WTC11 (cell line): Measurements from ENCODE around the gene PAN3. TPM values are rescaled to one million over a fixed set of nuclear protein-coding genes. Genes with fewer than 3 reads are reported as not detected.

Source experiments
- ATAC-seq: fragments of 200-7000 bp; cut with Tn5 transposase; 2 replicates; pipeline ENCODE4 v1.10.0; 2021; ENCODE audit warnings: mild to moderate bottlenecking, moderate library complexity
- CTCF ChIA-PET: fragments of 300-600 bp; sonication (Branson Sonifier 250); formaldehyde crosslinking; loops from one replicate; lab custom pipeline; 2021; ENCODE audit warnings: antibody characterized with exemption; lab: Charles Lee
- POLR2A ChIA-PET: fragments of 350-600 bp; sonication (Branson Sonifier 250); formaldehyde crosslinking; loops from one replicate; lab custom pipeline; 2021; ENCODE audit warnings: antibody characterized with exemption; lab: Charles Lee
- DNase-seq: peaks from one replicate; pipeline ENCODE4 v3.0.0; 2021; ENCODE audit warnings: low spot score
- H3K27ac Mint-ChIP-seq: 2 replicates; pipeline ENCODE4 v1.8.0; 2021; ENCODE audit warnings: mixed read lengths
- H3K27me3 Mint-ChIP-seq: 2 replicates; pipeline ENCODE4 v1.8.0; 2021; ENCODE audit warnings: low read depth, mild to moderate bottlenecking, moderate library complexity, mixed read lengths
- H3K36me3 Mint-ChIP-seq: 2 replicates; pipeline ENCODE4 v1.8.0; 2021; ENCODE audit warnings: mixed read lengths
- H3K4me1 Mint-ChIP-seq: 2 replicates; pipeline ENCODE4 v1.8.0; 2022; ENCODE audit warnings: mixed read lengths
- H3K4me3 Mint-ChIP-seq: 2 replicates; pipeline ENCODE4 v1.8.0; 2021; ENCODE audit warnings: mild to moderate bottlenecking, moderate library complexity, mixed read lengths
- H3K9me3 Mint-ChIP-seq: 2 replicates; pipeline ENCODE4 v1.8.0; 2021; ENCODE audit warnings: mixed read lengths
- FOXK1 ChIP-seq: sonication (generic); formaldehyde crosslinking; IDR thresholded peaks from 2 replicates; pipeline ENCODE4 v1.8.0; 2022; ENCODE audit warnings: mild to moderate bottlenecking, moderate library complexity, missing genetic modification reagents
- FOXP1 ChIP-seq: sonication (generic); formaldehyde crosslinking; IDR thresholded peaks from 2 replicates; pipeline ENCODE4 v1.8.0; 2022; ENCODE audit warnings: missing genetic modification reagents, mild to moderate bottlenecking, moderate library complexity, borderline replicate concordance
- GABPB1 ChIP-seq: sonication (generic); formaldehyde crosslinking; IDR thresholded peaks from 2 replicates; pipeline ENCODE4 v1.8.1; 2023; ENCODE audit warnings: mild to moderate bottlenecking, missing genetic modification reagents
- GRHL2 ChIP-seq: fragments of 250-450 bp; sonication (Bioruptor Pico); IDR thresholded peaks from 2 replicates; pipeline ENCODE4 v1.8.0; 2022; ENCODE audit warnings: mild to moderate bottlenecking, moderate library complexity; ENCODE audit not compliant: insufficient replicate concordance, severe bottlenecking
- GTF2I ChIP-seq: fragments of 250-450 bp; sonication (Bioruptor Pico); conservative IDR thresholded peaks from 2 replicates; pipeline ENCODE4 v1.4.0; 2021; ENCODE audit warnings: mild to moderate bottlenecking
- NR2C2 ChIP-seq: sonication (generic); formaldehyde crosslinking; IDR thresholded peaks from 2 replicates; pipeline ENCODE4 v1.8.0; 2022; ENCODE audit warnings: mild to moderate bottlenecking, missing genetic modification reagents
- ZBTB21 ChIP-seq: sonication (generic); formaldehyde crosslinking; IDR thresholded peaks from 2 replicates; pipeline ENCODE4 v1.8.1; 2023; ENCODE audit warnings: mild to moderate bottlenecking, missing genetic modification reagents, borderline replicate concordance
- ZNF219 ChIP-seq: sonication (generic); formaldehyde crosslinking; IDR thresholded peaks from 2 replicates; pipeline ENCODE4 v1.8.0; 2023; ENCODE audit warnings: missing genetic modification reagents, mild to moderate bottlenecking, borderline replicate concordance
- ZNF671 ChIP-seq: fragments of 250-450 bp; sonication (Bioruptor Pico); IDR thresholded peaks from 2 replicates; pipeline ENCODE4 v1.8.0; 2021; ENCODE audit warnings: mild to moderate bottlenecking
- total RNA-seq: library from RNA; stranded (reverse); gene quantifications from 3 replicates; pipeline ENCODE4 v1.2.3, GENCODE V29; 2021
- TF ChIP-seq, protein P1 (sequence below): sonication (generic); formaldehyde crosslinking; IDR thresholded peaks from 2 replicates; pipeline ENCODE4 v1.8.0; 2022; ENCODE audit warnings: mild to moderate bottlenecking, missing genetic modification reagents
- TF ChIP-seq, protein P2 (sequence below): sonication (generic); formaldehyde crosslinking; IDR thresholded peaks from 2 replicates; pipeline ENCODE4 v1.8.1; 2023; ENCODE audit warnings: mild to moderate bottlenecking, missing genetic modification reagents
- TF ChIP-seq, protein P3 (sequence below): sonication (generic); formaldehyde crosslinking; IDR thresholded peaks from 2 replicates; pipeline ENCODE4 v1.8.1; 2022; ENCODE audit warnings: mild to moderate bottlenecking, moderate library complexity, missing genetic modification reagents
- TF ChIP-seq, protein P4 (sequence below): sonication (generic); formaldehyde crosslinking; IDR thresholded peaks from 2 replicates; pipeline ENCODE4 v1.8.0; 2022; ENCODE audit warnings: mild to moderate bottlenecking, missing genetic modification reagents
- TF ChIP-seq, protein P5 (sequence below): sonication (generic); formaldehyde crosslinking; IDR thresholded peaks from 2 replicates; pipeline ENCODE4 v1.8.1; 2023; ENCODE audit warnings: mild to moderate bottlenecking, missing genetic modification reagents, moderate library complexity
- TF ChIP-seq, protein P6 (sequence below): sonication (generic); formaldehyde crosslinking; IDR thresholded peaks from 2 replicates; pipeline ENCODE4 v1.8.1; 2022; ENCODE audit warnings: low read depth, mild to moderate bottlenecking, moderate library complexity, missing genetic modification reagents, borderline replicate concordance
- TF ChIP-seq, protein P7 (sequence below): sonication (generic); formaldehyde crosslinking; IDR thresholded peaks from 2 replicates; pipeline ENCODE4 v1.8.0; 2023; ENCODE audit warnings: missing genetic modification reagents
- TF ChIP-seq, protein P8 (sequence below): fragments of 250-450 bp; sonication (Bioruptor Pico); IDR thresholded peaks from 2 replicates; pipeline ENCODE4 v1.9.0; 2021; ENCODE audit warnings: mild to moderate bottlenecking, borderline replicate concordance
- TF ChIP-seq, protein P9 (sequence below): fragments of 250-450 bp; sonication (Bioruptor Pico); IDR thresholded peaks from 2 replicates; pipeline ENCODE4 v1.9.0; 2021; ENCODE audit warnings: moderate library complexity, mild to moderate bottlenecking, inconsistent platforms, borderline replicate concordance
- TF ChIP-seq, protein P10 (sequence below): fragments of 250-450 bp; sonication (Bioruptor Pico); IDR thresholded peaks from 2 replicates; pipeline ENCODE4 v2.1.2; 2022; ENCODE audit warnings: mild to moderate bottlenecking, moderate library complexity

The PAN3 gene
- total RNA-seq, 1 experiment from 2014 or later, result 37.8 TPM

DNA sequence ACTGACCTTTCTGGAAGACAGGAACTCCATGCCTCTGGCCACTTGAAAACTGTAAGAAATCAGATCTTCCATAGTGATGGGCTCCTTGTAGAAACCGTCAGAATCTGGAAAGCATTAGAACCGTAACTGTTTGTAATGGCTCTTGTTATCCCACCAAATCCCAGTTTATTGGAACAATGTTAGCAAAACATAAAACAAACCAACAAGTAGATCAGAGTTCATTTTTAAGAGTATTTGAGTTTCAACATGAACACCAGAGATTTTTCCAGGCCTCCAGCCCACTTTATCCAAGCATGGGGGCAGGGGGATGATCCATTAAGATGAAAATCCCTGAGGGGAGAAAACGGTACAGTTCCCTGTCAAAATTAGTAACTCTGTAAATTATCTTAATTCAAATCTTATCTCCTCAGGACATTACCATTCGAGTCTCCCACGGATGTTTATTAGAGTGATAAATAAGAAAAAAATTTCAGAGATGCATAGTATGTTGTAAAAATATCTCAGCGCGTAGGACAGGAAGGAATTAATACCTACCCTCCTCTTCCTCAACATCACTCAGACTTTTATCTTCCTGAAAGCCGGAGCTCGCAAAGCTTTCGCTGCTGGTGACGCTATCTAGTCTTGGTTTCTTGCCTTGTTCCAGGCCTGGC, 184.0 kb downstream of the PAN3 start:
- TF ChIP-seq FOXP1 (CRISPR knock-in tag) (no peak), GABPB1 (CRISPR knock-in tag) (no peak), ZNF671 (no peak), GRHL2 (CRISPR knock-in tag) (no peak), ZNF219 (CRISPR knock-in tag) (no peak), NR2C2 (CRISPR knock-in tag) (no peak), FOXK1 (CRISPR knock-in tag) (no peak), ZBTB21 (CRISPR knock-in tag) (no peak), GTF2I (no peak)
- TF ChIP-seq, protein P1, sequence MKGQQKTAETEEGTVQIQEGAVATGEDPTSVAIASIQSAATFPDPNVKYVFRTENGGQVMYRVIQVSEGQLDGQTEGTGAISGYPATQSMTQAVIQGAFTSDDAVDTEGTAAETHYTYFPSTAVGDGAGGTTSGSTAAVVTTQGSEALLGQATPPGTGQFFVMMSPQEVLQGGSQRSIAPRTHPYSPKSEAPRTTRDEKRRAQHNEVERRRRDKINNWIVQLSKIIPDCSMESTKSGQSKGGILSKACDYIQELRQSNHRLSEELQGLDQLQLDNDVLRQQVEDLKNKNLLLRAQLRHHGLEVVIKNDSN (CRISPR knock-in tag), result no peak
- TF ChIP-seq, protein P2, sequence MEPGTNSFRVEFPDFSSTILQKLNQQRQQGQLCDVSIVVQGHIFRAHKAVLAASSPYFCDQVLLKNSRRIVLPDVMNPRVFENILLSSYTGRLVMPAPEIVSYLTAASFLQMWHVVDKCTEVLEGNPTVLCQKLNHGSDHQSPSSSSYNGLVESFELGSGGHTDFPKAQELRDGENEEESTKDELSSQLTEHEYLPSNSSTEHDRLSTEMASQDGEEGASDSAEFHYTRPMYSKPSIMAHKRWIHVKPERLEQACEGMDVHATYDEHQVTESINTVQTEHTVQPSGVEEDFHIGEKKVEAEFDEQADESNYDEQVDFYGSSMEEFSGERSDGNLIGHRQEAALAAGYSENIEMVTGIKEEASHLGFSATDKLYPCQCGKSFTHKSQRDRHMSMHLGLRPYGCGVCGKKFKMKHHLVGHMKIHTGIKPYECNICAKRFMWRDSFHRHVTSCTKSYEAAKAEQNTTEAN (CRISPR knock-in tag), result no peak
- TF ChIP-seq, protein P3, sequence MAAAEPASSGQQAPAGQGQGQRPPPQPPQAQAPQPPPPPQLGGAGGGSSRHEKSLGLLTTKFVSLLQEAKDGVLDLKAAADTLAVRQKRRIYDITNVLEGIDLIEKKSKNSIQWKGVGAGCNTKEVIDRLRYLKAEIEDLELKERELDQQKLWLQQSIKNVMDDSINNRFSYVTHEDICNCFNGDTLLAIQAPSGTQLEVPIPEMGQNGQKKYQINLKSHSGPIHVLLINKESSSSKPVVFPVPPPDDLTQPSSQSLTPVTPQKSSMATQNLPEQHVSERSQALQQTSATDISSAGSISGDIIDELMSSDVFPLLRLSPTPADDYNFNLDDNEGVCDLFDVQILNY (CRISPR knock-in tag), result no peak
- TF ChIP-seq, protein P4, sequence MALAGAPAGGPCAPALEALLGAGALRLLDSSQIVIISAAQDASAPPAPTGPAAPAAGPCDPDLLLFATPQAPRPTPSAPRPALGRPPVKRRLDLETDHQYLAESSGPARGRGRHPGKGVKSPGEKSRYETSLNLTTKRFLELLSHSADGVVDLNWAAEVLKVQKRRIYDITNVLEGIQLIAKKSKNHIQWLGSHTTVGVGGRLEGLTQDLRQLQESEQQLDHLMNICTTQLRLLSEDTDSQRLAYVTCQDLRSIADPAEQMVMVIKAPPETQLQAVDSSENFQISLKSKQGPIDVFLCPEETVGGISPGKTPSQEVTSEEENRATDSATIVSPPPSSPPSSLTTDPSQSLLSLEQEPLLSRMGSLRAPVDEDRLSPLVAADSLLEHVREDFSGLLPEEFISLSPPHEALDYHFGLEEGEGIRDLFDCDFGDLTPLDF (CRISPR knock-in tag), result no peak
- TF ChIP-seq, protein P5, sequence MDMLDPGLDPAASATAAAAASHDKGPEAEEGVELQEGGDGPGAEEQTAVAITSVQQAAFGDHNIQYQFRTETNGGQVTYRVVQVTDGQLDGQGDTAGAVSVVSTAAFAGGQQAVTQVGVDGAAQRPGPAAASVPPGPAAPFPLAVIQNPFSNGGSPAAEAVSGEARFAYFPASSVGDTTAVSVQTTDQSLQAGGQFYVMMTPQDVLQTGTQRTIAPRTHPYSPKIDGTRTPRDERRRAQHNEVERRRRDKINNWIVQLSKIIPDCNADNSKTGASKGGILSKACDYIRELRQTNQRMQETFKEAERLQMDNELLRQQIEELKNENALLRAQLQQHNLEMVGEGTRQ (CRISPR knock-in tag), result no peak
- TF ChIP-seq, protein P6, sequence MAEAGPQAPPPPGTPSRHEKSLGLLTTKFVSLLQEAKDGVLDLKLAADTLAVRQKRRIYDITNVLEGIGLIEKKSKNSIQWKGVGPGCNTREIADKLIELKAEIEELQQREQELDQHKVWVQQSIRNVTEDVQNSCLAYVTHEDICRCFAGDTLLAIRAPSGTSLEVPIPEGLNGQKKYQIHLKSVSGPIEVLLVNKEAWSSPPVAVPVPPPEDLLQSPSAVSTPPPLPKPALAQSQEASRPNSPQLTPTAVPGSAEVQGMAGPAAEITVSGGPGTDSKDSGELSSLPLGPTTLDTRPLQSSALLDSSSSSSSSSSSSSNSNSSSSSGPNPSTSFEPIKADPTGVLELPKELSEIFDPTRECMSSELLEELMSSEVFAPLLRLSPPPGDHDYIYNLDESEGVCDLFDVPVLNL, result no peak
- TF ChIP-seq, protein P7, sequence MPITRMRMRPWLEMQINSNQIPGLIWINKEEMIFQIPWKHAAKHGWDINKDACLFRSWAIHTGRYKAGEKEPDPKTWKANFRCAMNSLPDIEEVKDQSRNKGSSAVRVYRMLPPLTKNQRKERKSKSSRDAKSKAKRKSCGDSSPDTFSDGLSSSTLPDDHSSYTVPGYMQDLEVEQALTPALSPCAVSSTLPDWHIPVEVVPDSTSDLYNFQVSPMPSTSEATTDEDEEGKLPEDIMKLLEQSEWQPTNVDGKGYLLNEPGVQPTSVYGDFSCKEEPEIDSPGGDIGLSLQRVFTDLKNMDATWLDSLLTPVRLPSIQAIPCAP (CRISPR knock-in tag), result no peak
- TF ChIP-seq, protein P8, sequence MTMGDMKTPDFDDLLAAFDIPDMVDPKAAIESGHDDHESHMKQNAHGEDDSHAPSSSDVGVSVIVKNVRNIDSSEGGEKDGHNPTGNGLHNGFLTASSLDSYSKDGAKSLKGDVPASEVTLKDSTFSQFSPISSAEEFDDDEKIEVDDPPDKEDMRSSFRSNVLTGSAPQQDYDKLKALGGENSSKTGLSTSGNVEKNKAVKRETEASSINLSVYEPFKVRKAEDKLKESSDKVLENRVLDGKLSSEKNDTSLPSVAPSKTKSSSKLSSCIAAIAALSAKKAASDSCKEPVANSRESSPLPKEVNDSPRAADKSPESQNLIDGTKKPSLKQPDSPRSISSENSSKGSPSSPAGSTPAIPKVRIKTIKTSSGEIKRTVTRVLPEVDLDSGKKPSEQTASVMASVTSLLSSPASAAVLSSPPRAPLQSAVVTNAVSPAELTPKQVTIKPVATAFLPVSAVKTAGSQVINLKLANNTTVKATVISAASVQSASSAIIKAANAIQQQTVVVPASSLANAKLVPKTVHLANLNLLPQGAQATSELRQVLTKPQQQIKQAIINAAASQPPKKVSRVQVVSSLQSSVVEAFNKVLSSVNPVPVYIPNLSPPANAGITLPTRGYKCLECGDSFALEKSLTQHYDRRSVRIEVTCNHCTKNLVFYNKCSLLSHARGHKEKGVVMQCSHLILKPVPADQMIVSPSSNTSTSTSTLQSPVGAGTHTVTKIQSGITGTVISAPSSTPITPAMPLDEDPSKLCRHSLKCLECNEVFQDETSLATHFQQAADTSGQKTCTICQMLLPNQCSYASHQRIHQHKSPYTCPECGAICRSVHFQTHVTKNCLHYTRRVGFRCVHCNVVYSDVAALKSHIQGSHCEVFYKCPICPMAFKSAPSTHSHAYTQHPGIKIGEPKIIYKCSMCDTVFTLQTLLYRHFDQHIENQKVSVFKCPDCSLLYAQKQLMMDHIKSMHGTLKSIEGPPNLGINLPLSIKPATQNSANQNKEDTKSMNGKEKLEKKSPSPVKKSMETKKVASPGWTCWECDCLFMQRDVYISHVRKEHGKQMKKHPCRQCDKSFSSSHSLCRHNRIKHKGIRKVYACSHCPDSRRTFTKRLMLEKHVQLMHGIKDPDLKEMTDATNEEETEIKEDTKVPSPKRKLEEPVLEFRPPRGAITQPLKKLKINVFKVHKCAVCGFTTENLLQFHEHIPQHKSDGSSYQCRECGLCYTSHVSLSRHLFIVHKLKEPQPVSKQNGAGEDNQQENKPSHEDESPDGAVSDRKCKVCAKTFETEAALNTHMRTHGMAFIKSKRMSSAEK (CRISPR knock-in tag), result no peak
- TF ChIP-seq, protein P9, sequence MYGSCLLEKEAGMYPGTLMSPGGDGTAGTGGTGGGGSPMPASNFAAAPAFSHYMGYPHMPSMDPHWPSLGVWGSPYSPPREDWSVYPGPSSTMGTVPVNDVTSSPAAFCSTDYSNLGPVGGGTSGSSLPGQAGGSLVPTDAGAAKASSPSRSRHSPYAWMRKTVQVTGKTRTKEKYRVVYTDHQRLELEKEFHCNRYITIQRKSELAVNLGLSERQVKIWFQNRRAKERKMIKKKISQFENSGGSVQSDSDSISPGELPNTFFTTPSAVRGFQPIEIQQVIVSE (CRISPR knock-in tag), result no peak
- TF ChIP-seq, protein P10, sequence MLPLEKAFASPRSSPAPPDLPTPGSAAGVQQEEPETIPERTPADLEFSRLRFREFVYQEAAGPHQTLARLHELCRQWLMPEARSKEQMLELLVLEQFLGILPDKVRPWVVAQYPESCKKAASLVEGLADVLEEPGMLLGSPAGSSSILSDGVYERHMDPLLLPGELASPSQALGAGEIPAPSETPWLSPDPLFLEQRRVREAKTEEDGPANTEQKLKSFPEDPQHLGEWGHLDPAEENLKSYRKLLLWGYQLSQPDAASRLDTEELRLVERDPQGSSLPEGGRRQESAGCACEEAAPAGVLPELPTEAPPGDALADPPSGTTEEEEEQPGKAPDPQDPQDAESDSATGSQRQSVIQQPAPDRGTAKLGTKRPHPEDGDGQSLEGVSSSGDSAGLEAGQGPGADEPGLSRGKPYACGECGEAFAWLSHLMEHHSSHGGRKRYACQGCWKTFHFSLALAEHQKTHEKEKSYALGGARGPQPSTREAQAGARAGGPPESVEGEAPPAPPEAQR (CRISPR knock-in tag), result no peak
- Mint-ChIP-seq H3K27ac (no peak overlapping the region), H3K27me3 (no peaks in the 10 kb centered on the region), H3K36me3 (peaks cover 34% of the 10 kb centered on the region), H3K4me3 (no peak overlapping the region), H3K9me3 (no peaks in the 10 kb centered on the region), H3K4me1 (peaks cover 13% of the 10 kb centered on the region; the same call in 1 of the 2 replicates)
- DNase-seq (no peak), ATAC-seq (no peak)
- ChIA-PET POLR2A (no interaction called here), CTCF (no interaction called here)
